GM23248 (cell line): Measurements from ENCODE around the gene RNF13. TPM values are rescaled to one million over a fixed set of nuclear protein-coding genes. Genes with fewer than 3 reads are reported as not detected.
A peak's percentile ranks its signal among the peaks of the same experiment; 100 is the strongest.
"Not testable (repeated sequence)": the region's sequence is repeated elsewhere in the genome, so short reads cannot be mapped to it uniquely, and the experiment has no call there.

ENCODE experiments used
- DNase-seq: peaks from one replicate; pipeline ENCODE4 v3.0.0-alpha.2; 2015
- H2AFZ ChIP-seq: fragments of 200-600 bp; sonication (generic); 2 replicates; pipeline ENCODE4 v1.6.1; 2016; ENCODE audit warnings: antibody characterized with exemption
- H3F3A ChIP-seq: fragments of 200-600 bp; sonication (generic); 2 replicates; pipeline ENCODE4 v1.6.1; 2016; ENCODE audit warnings: mild to moderate bottlenecking, antibody characterized with exemption, mixed run types; ENCODE audit not compliant: insufficient read depth
- H3K27ac ChIP-seq: fragments of 200-600 bp; sonication (generic); 2 replicates; pipeline ENCODE4 v1.5.1; 2016; ENCODE audit warnings: mild to moderate bottlenecking
- H3K27me3 ChIP-seq: fragments of 200-600 bp; sonication (generic); replicated peaks from 2 replicates; pipeline ENCODE4 v1.6.1; 2016; ENCODE audit warnings: mild to moderate bottlenecking; ENCODE audit not compliant: insufficient read depth
- H3K36me3 ChIP-seq: fragments of 200-600 bp; sonication (generic); 2 replicates; pipeline ENCODE4 v1.6.1; 2016; ENCODE audit warnings: low read depth, mild to moderate bottlenecking
- H3K4me1 ChIP-seq: fragments of 200-600 bp; sonication (generic); 2 replicates; pipeline ENCODE4 v1.6.1; 2016; ENCODE audit warnings: mild to moderate bottlenecking; ENCODE audit not compliant: insufficient read depth
- H3K4me2 ChIP-seq: fragments of 200-600 bp; sonication (generic); one replicate; pipeline ENCODE4 v1.6.1; 2016; ENCODE audit warnings: mild to moderate bottlenecking; ENCODE audit not compliant: unreplicated experiment
- H3K4me3 ChIP-seq: fragments of 200-600 bp; sonication (generic); 2 replicates; pipeline ENCODE4 v1.5.1; 2016; ENCODE audit warnings: mild to moderate bottlenecking
- H3K79me2 ChIP-seq: fragments of 200-600 bp; sonication (generic); 2 replicates; pipeline ENCODE4 v1.6.1; 2016; ENCODE audit warnings: mild to moderate bottlenecking; ENCODE audit not compliant: insufficient read depth
- H3K9ac ChIP-seq: fragments of 200-600 bp; sonication (generic); 2 replicates; pipeline ENCODE4 v1.6.1; 2016; ENCODE audit warnings: mild to moderate bottlenecking
- H3K9me2 ChIP-seq: fragments of 200-600 bp; sonication (generic); 2 replicates; pipeline ENCODE4 v1.6.1; 2016; ENCODE audit warnings: mixed run types, mild to moderate bottlenecking, moderate library complexity; ENCODE audit not compliant: insufficient read depth
- H3K9me3 ChIP-seq: fragments of 200-600 bp; sonication (generic); one replicate; pipeline ENCODE4 v1.6.1; 2017; ENCODE audit warnings: low read depth
- H4K20me1 ChIP-seq: fragments of 200-600 bp; sonication (generic); 2 replicates; pipeline ENCODE4 v1.6.0; 2016; ENCODE audit not compliant: insufficient read depth
- EZH2 ChIP-seq: fragments of 200-600 bp; sonication (generic); IDR thresholded peaks from 2 replicates; pipeline ENCODE4 v1.6.1; 2018; ENCODE audit warnings: antibody characterized with exemption, mild to moderate bottlenecking; ENCODE audit not compliant: insufficient read depth, poor library complexity, severe bottlenecking
- EZH2phosphoT487 ChIP-seq: fragments of 200-600 bp; sonication (generic); IDR thresholded peaks from 2 replicates; pipeline ENCODE4 v1.6.1; 2018; ENCODE audit warnings: antibody characterized with exemption, moderate library complexity, mild to moderate bottlenecking, low read depth; ENCODE audit not compliant: insufficient read depth
- WGBS, 2 experiments: methylation state at CpG; one replicate each; pipeline ENCODE4 v1.1.6; 2015 to 2017; ENCODE audit warnings: low lambda C conversion rate in 2 of 2, low coverage in 1 of 2; ENCODE audit errors: missing lambda C conversion rate in 2 of 2; 5-methylcytosine and 5-hydroxymethylcytosine counted together
- in situ Hi-C: fragments of 300-500 bp; cut with MboI; formaldehyde crosslinking; loops from 2 replicates; pipeline ENCODE4 v1.15.0; 2020
- polyA plus RNA-seq: library from polyadenylated mRNA; unstranded; fragments of >200 nt; fragmentation: Nextera tagmentation; extraction: Ambion mirVana; gene quantifications from 2 replicates; pipeline ENCODE4 v1.2.1, GENCODE V29; 2016
- total RNA-seq: library from RNA; depleted of rRNA; stranded (reverse); fragments of >200 nt; shearing (Covaris generic); gene quantifications from 2 replicates; pipeline ENCODE4 v1.2.3, GENCODE V29; 2014

Gene RNF13
- total and polyA plus RNA-seq, 2 experiments from 2014 or later, result 48.7 to 100.0 TPM

DNA sequence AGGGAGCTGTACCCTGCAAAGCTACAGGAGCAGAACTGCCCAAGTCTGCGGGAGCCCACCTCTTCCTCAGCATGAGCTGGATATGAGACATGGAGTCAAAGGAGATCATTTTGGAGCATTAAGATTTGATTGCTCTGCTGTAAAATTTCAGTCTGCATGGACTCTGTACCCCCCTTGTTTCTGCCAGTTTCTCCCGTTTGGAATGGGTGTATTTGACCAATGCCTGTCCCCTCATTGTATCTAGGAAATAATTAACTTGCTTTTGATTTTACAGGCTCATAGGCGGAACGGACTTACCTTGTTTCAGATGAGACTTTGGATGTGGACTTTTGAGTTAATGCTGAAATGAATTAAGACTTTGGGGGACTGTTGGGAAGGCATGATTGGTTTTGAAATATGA, 18.3 kb downstream of the RNF13 start:
- WGBS, 2 experiments, result 94 to 98% methylated on average over 4 of the region's 4 CpGs
- H3K27ac ChIP-seq, result no peak overlapping the region
- no peak for TF ChIP-seq EZH2
- TF ChIP-seq EZH2phosphoT487, result no peak
- no peak overlapping the region for H3K9ac ChIP-seq
- peaks cover 91% of the 10 kb centered on the region for H3K79me2 ChIP-seq
- DNase-seq, result no peak
- no peaks in the 10 kb centered on the region for H4K20me1 ChIP-seq
- no peaks in the 10 kb centered on the region for H3K36me3 ChIP-seq
- H3K4me2 ChIP-seq, result no peak overlapping the region
- peaks cover 8% of the 10 kb centered on the region; the same call in 1 of the 2 replicates for H3K4me1 ChIP-seq
- no peak overlapping the region for H3K4me3 ChIP-seq
- peaks cover 15% of the 10 kb centered on the region; the same call in 1 of the 2 replicates for H3F3A ChIP-seq
- no peak overlapping the region for H2AFZ ChIP-seq
- H3K9me2 ChIP-seq, result no peaks in the 10 kb centered on the region
- peaks cover 3% of the 10 kb centered on the region for H3K9me3 ChIP-seq
- H3K27me3 ChIP-seq, result no peaks in the 10 kb centered on the region
- in situ Hi-C loops, result no loop called here

GRCh38 chr3:149832086-149832485, 19.1 kb downstream of the RNF13 start:
- 100% methylated on average over 1 of the region's 1 CpG for WGBS, 2 experiments
- Histone ChIP-seq H3K36me3 (no peaks in the 10 kb centered on the region), H3K27ac (no peak overlapping the region), H3K27me3 (no peaks in the 10 kb centered on the region), H3K4me2 (no peak overlapping the region), H3K4me3 (no peak overlapping the region), H3K4me1 (peaks cover 8% of the 10 kb centered on the region; the same call in 1 of the 2 replicates), H3K9me2 (no peaks in the 10 kb centered on the region), H3K79me2 (peaks cover 91% of the 10 kb centered on the region), H3K9ac (no peak overlapping the region), H3K9me3 (peaks cover 3% of the 10 kb centered on the region), H4K20me1 (no peaks in the 10 kb centered on the region), H3F3A (peaks cover 15% of the 10 kb centered on the region; the same call in 1 of the 2 replicates), H2AFZ (no peak overlapping the region)
- peak; percentile 67 for DNase-seq
- TF ChIP-seq EZH2 (no peak), EZH2phosphoT487 (no peak)
- in situ Hi-C loops, result no loop called here

- peaks cover 15% of the 10 kb centered on the region; the same call in 1 of the 2 replicates for H3F3A ChIP-seq
- no peak overlapping the region for H3K9ac ChIP-seq
- no peaks in the 10 kb centered on the region for H3K9me2 ChIP-seq
- TF ChIP-seq EZH2 (no peak), EZH2phosphoT487 (no peak)
- 78 to 88% methylated on average over 2 of the region's 2 CpGs for WGBS, 2 experiments
- peaks cover 3% of the 10 kb centered on the region for H3K9me3 ChIP-seq
- no peaks in the 10 kb centered on the region for H3K27me3 ChIP-seq
- H3K27ac ChIP-seq, result no peak overlapping the region
- no peaks in the 10 kb centered on the region for H4K20me1 ChIP-seq
- no peak overlapping the region for H2AFZ ChIP-seq
- in situ Hi-C loops, result no loop called here
- no peak overlapping the region for H3K4me3 ChIP-seq
- peak; percentile 24 for DNase-seq
- H3K36me3 ChIP-seq, result no peaks in the 10 kb centered on the region
- peaks cover 8% of the 10 kb centered on the region; the same call in 1 of the 2 replicates for H3K4me1 ChIP-seq
- peaks cover 87% of the 10 kb centered on the region for H3K79me2 ChIP-seq
- H3K4me2 ChIP-seq, result no peak overlapping the region
Measured at GRCh38 chr3:149833241-149833640, 20.2 kb downstream of the RNF13 start.

GRCh38 chr3:149838491-149838890, 25.5 kb downstream of the RNF13 start:
- DNase-seq, H3K9ac ChIP-seq, H3K4me2 ChIP-seq, H3K9me2 ChIP-seq, H3K9me3 ChIP-seq, H3K27ac ChIP-seq, H4K20me1 ChIP-seq, H2AFZ ChIP-seq, H3K36me3 ChIP-seq, H3K4me1 ChIP-seq, H3K27me3 ChIP-seq, H3K4me3 ChIP-seq, in situ Hi-C loops, H3F3A ChIP-seq: not testable (repeated sequence)
- 72 to 74% methylated on average over 3 of the region's 3 CpGs for WGBS, 2 experiments
- H3K79me2 ChIP-seq, result peaks cover 83% of the 10 kb centered on the region

DNA sequence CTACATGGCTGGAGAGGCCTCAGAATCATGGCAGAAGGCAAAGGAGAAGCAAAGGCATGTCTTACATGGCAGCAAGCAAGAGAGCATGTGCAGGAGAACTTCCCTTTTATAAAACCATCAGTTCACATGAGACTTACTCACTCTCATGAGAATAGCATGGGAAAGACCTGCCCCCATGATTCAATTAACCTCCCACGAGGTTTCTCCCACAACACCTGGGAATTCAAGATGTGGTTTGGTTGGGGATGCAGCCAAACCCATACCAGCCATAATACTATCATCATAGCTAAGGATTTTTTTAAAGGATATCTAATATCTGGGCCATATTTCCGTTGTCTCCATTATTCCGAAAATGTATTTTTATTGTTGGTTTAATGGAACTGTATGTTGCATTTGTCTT, 26.5 kb downstream of the RNF13 start:
- DNase-seq, H3K4me3 ChIP-seq, H3K27ac ChIP-seq, H3K9ac ChIP-seq, H3K4me2 ChIP-seq, H3K4me1 ChIP-seq, in situ Hi-C loops, H2AFZ ChIP-seq, H3K9me2 ChIP-seq, H3K9me3 ChIP-seq, H4K20me1 ChIP-seq, H3K36me3 ChIP-seq, H3K27me3 ChIP-seq, H3F3A ChIP-seq: not testable (repeated sequence)
- 92 to 98% methylated on average over 3 of the region's 3 CpGs for WGBS, 2 experiments
- peaks cover 83% of the 10 kb centered on the region for H3K79me2 ChIP-seq
